ENCODE data around the gene NPPA. TPM values are rescaled to one million over a fixed set of nuclear protein-coding genes. Genes with fewer than 3 reads are reported as not detected.

NPPA gene
- total RNA-seq, 3 donors from 2014 or later (not counting 1 experiment from before 2014, with no cell fraction given), result not detected

- Mint-ChIP-seq H3K36me3 (no peaks in the 10 kb centered on the region), H3K27me3 (ENCODE audit: low read depth in 2 of 2) (peaks cover 24 to 43% of the 10 kb centered on the region in 2 donors), H3K4me1 (no peaks in the 10 kb centered on the region), H3K27ac (no peak overlapping the region), H3K9me3 (no peaks in the 10 kb centered on the region), H3K4me3 (no peak overlapping the region)
- no peak for ATAC-seq
- Histone ChIP-seq H3K4me3 (ENCODE audit: low read length) (no peak overlapping the region), H3K36me3 (ENCODE audit: control insufficient read depth, insufficient read depth, low read length) (no peaks in the 10 kb centered on the region), H3K27ac (ENCODE audit: low read length) (no peak overlapping the region), H3K27me3 (ENCODE audit: control insufficient read depth, insufficient read depth, low read length) (peaks cover 25% of the 10 kb centered on the region), H3K4me1 (ENCODE audit: control insufficient read depth, insufficient read depth, low read length) (no peaks in the 10 kb centered on the region), H3K9me3 (ENCODE audit: control insufficient read depth, insufficient read depth, low read length) (no peaks in the 10 kb centered on the region)
- intact Hi-C loops (cut with micrococcal nuclease), result no loop called here
- WGBS (ENCODE audit: insufficient coverage), result 52% methylated on average over 1 of the region's 1 CpG
- DNase-seq, result no peak
- TF ChIP-seq CTCF (IDR thresholded peaks at IDR 0.05), result no peak
These were observed 13.0 kb upstream of the NPPA start for GRCh38 chr1:11860587-11860986.

DNA sequence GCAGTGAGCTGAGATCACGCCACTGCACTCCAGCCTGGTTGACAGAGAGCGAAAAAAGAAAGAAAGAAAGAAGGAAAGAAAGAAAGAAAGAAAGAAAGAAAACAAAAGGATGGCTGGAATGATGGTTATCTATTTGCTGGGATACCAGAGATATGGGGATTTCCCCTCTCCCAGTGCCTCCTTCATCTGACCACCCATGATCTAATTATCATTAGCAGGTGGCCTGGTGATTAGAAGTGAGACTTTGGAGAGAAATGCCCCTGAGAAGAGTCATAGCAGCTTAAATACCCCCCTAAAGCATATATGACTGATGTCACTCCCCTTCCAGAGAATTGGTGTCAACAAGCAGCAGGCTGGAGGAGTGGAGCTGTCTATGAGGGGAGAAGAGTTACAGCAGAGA lies 12.5 kb upstream of the NPPA start:
- Histone ChIP-seq H3K4me3 (ENCODE audit: low read length) (no peak overlapping the region), H3K36me3 (ENCODE audit: control insufficient read depth, insufficient read depth, low read length) (no peaks in the 10 kb centered on the region), H3K9me3 (ENCODE audit: control insufficient read depth, insufficient read depth, low read length) (no peaks in the 10 kb centered on the region), H3K4me1 (ENCODE audit: control insufficient read depth, insufficient read depth, low read length) (no peaks in the 10 kb centered on the region), H3K27ac (ENCODE audit: low read length) (no peak overlapping the region), H3K27me3 (ENCODE audit: control insufficient read depth, insufficient read depth, low read length) (peaks cover 25% of the 10 kb centered on the region)
- no peak for TF ChIP-seq CTCF (IDR thresholded peaks at IDR 0.05)
- H3K27ac Mint-ChIP-seq, result no peak overlapping the region
- intact Hi-C loops (cut with micrococcal nuclease), result no loop called here
- WGBS (ENCODE audit: insufficient coverage), result 50% methylated on average over 1 of the region's 2 CpGs
- no peak for ATAC-seq
- peaks cover 24 to 43% of the 10 kb centered on the region in 2 donors for H3K27me3 Mint-ChIP-seq (ENCODE audit: low read depth in 2 of 2)
- no peaks in the 10 kb centered on the region for H3K4me1 Mint-ChIP-seq
- H3K9me3 Mint-ChIP-seq, result no peaks in the 10 kb centered on the region
- DNase-seq, result no peak
- no peak overlapping the region for H3K4me3 Mint-ChIP-seq
- H3K36me3 Mint-ChIP-seq, result no peaks in the 10 kb centered on the region

GRCh38 chr1:11858968-11859871 lies 11.6 kb upstream of the NPPA start:
- DNase-seq (peak; percentile 71 to 81), ATAC-seq (peak; percentile 85 to 99 (median 98))
- intact Hi-C loops (cut with micrococcal nuclease), result no loop called here
- no peaks in the 10 kb centered on the region for H3K4me1 Mint-ChIP-seq
- peaks cover 26 to 43% of the 10 kb centered on the region in 2 donors for H3K27me3 Mint-ChIP-seq (ENCODE audit: low read depth in 2 of 2)
- H3K36me3 Mint-ChIP-seq, result no peaks in the 10 kb centered on the region
- no peak overlapping the region for H3K4me3 ChIP-seq (ENCODE audit: low read length)
- peaks cover 28% of the 10 kb centered on the region for H3K27me3 ChIP-seq (ENCODE audit: control insufficient read depth, insufficient read depth, low read length)
- no peaks in the 10 kb centered on the region for H3K9me3 Mint-ChIP-seq
- peak; percentile 30 for TF ChIP-seq CTCF (IDR thresholded peaks at IDR 0.05)
- no peaks in the 10 kb centered on the region for H3K9me3 ChIP-seq (ENCODE audit: control insufficient read depth, insufficient read depth, low read length)
- no peaks in the 10 kb centered on the region for H3K4me1 ChIP-seq (ENCODE audit: control insufficient read depth, insufficient read depth, low read length)
- H3K27ac ChIP-seq (ENCODE audit: low read length), result no peak overlapping the region
- WGBS (ENCODE audit: insufficient coverage), result 7% methylated on average over 52 of the region's 53 CpGs
- no peak overlapping the region for H3K4me3 Mint-ChIP-seq
- H3K27ac Mint-ChIP-seq, result no peak overlapping the region
- no peaks in the 10 kb centered on the region for H3K36me3 ChIP-seq (ENCODE audit: control insufficient read depth, insufficient read depth, low read length)

Measured in natural killer cell (primary cell).